ENCODE results near the gene MT1E. TPM values are rescaled to one million over a fixed set of nuclear protein-coding genes. Genes with fewer than 3 reads are reported as not detected.

The MT1E gene
- total and polyA plus RNA-seq, 10 donors, result 2.5 to 49.6 (median 27.0) TPM

DNA sequence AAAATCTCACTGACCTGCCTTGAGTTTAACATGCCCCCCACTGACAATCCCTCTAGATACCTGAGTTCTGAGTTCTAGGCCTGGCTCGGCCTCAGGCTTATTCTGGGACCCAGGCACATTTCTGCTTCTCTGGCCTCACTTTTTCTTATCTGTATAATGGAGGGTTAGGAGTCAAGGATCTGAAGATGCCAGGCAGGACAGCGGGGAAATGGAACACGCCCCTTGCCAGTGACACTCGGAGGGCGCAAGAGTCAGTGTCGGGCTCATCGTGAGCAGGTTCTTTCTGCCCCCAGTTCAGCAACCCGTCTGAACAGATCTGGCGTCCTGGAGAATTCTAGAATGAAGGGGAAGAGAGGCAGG is 36.8 kb upstream of the MT1E start:
- peaks cover 0 to under 1% (median 0%) of the 10 kb centered on the region in 8 donors for H3K9me3 ChIP-seq

DNA sequence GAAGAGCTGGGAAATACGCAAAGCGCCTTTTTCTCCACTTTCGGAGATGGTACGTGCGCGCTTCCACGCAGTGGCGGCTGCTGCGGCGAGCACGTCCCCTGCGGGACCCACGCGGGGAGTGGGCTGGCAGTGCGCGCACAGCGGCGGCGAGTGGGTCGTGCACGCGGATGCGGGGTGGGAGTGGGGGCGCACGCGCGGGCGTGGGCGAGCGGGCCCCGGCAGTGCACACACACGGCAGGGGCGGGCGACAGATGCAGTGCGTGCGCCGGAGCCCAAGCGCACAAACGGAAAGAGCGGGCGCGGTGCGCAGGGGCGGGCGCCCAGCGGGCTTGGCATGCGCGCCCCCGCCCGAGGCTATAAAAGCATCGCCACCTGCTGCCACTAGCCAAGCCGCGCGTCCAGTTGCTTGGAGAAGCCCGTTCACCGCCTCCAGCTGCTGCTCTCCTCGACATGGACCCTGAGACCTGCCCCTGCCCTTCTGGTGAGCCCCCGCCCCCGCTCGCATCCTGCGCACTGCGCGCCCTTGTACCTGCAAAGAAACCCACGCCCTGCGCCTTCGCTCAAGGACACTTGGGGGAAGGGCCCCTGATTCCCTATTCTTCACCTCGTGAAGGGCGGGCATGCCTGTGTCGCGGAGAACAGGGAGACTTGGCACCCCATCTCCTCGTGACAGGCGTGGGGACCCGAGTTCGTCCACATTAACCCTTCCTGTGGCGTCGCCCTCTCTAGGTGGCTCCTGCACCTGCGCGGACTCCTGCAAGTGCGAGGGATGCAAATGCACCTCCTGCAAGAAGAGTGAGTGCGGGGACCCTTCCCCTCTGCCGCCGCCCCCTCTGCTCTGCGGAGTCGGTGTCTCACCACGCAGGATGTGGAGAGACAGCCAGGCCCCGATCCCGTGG is 36.2 kb upstream of the MT1E start, which contains the start of gene MT3:
MT3 (plus strand) TSS at position 388 of the 899 bp plus-strand sequence; CDS start at position 451, 63 bp downstream.
- intact Hi-C loops (cut with DNase I; ENCODE audit: low total_unique reads), result no loop called here
- H3K27me3 ChIP-seq (replicated peaks in 1 of 7), result peaks cover 0 to 54% (median 23%) of the 10 kb centered on the region in 7 donors

More for the DNA sequence above, 36.8 kb upstream of the MT1E start:
- Histone ChIP-seq H3K27me3 (replicated peaks in 1 of 7) (peaks cover 0 to 54% (median 23%) of the 10 kb centered on the region in 7 donors), H3K36me3 (no peaks in the 10 kb centered on the region), H3K27ac (no peak overlapping the region), H3K4me3 (peak overlapping the region in 6 of 8 donors; percentile 26 to 69 (median 40)), H3K4me1 (peaks cover 8 to 16% (median 13%) of the 10 kb centered on the region in 6 donors)
- intact Hi-C loops (cut with DNase I; ENCODE audit: low total_unique reads), result no loop called here
- TF ChIP-seq POLR2AphosphoS5 (IDR thresholded peaks at IDR 0.05) (no peak), POLR2A (IDR thresholded peaks at IDR 0.05) (no peak)
- TF ChIP-seq, protein P1, sequence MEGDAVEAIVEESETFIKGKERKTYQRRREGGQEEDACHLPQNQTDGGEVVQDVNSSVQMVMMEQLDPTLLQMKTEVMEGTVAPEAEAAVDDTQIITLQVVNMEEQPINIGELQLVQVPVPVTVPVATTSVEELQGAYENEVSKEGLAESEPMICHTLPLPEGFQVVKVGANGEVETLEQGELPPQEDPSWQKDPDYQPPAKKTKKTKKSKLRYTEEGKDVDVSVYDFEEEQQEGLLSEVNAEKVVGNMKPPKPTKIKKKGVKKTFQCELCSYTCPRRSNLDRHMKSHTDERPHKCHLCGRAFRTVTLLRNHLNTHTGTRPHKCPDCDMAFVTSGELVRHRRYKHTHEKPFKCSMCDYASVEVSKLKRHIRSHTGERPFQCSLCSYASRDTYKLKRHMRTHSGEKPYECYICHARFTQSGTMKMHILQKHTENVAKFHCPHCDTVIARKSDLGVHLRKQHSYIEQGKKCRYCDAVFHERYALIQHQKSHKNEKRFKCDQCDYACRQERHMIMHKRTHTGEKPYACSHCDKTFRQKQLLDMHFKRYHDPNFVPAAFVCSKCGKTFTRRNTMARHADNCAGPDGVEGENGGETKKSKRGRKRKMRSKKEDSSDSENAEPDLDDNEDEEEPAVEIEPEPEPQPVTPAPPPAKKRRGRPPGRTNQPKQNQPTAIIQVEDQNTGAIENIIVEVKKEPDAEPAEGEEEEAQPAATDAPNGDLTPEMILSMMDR (IDR thresholded peaks at IDR 0.05 in 8 of 11, conservative IDR thresholded peaks at IDR 0.05 in 3 of 11), result no peak
- 32 to 50% (median 41%) methylated on average over 9 of the region's 9 CpGs for WGBS, 5 donors
- DNase-seq, result no peak

DNA sequence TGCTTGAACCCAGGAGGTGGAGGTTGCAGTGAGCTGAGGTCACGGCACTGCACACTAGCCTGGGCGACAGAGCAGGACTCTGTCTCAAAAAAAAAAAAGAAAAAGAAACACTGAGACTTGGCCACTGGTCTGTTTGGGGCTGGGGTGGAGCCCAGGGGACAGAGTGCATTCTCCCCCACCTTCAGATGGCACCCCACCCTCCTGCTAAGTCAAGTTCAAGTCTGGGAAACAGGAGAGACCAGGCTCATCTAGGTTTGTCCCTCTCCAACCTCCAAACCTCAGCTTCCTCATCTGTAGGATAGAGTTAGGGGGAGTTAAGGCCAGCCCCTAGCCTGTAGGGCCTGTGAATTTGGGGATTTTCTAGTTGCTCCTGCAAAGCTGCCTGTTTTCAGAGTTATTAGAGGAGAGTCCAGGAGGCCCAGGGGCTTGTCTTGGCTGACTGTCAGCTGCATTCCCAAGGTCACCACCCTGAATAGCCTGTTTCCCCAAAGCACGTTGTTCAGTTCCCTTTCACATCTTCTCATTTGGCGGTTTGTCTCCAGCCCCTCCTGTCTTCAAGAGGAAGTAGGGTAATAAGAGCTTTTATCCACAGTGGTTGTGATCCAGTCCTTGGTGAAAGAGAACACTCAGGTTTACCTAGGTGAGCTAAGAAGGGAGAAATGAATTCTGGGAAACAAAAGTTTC is 34.1 kb upstream of the MT1E start:
- peaks cover 0 to 6% (median 0%) of the 10 kb centered on the region in 8 donors for H3K9me3 ChIP-seq
- H3K36me3 ChIP-seq, result no peaks in the 10 kb centered on the region
- no peak for DNase-seq
- TF ChIP-seq, protein P1 (IDR thresholded peaks at IDR 0.05 in 8 of 11, conservative IDR thresholded peaks at IDR 0.05 in 3 of 11), result no peak
- TF ChIP-seq POLR2AphosphoS5 (IDR thresholded peaks at IDR 0.05) (no peak), POLR2A (IDR thresholded peaks at IDR 0.05) (no peak)
- H3K27me3 ChIP-seq (replicated peaks in 1 of 7), result peaks cover 0 to 44% (median 23%) of the 10 kb centered on the region in 7 donors
- WGBS, 5 donors, result 41 to 48% (median 46%) methylated on average over 4 of the region's 4 CpGs
- intact Hi-C loops (cut with DNase I; ENCODE audit: low total_unique reads), result no loop called here
- H3K27ac ChIP-seq, result no peak overlapping the region
- no peak overlapping the region for H3K4me3 ChIP-seq
- peaks cover 8 to 16% (median 13%) of the 10 kb centered on the region in 6 donors for H3K4me1 ChIP-seq

More for the DNA sequence above, 36.2 kb upstream of the MT1E start, which contains the start of gene MT3:
- 5 to 10% (median 5%) methylated on average over 30 to 87 of the region's 87 CpGs for WGBS, 5 donors
- no peak for TF ChIP-seq POLR2AphosphoS5 (IDR thresholded peaks at IDR 0.05)
- DNase-seq, result no peak
- Histone ChIP-seq H3K4me3 (peak within 1 kb of the TSS; percentile 23 to 69 (median 36)), H3K27ac (no peak within 1 kb of the TSS), H3K4me1 (peaks cover 8 to 16% (median 13%) of the 10 kb centered on the region in 6 donors), H3K36me3 (no peaks in the 10 kb centered on the region), H3K9me3 (peaks cover 0 to 6% (median 0%) of the 10 kb centered on the region in 8 donors)

DNA sequence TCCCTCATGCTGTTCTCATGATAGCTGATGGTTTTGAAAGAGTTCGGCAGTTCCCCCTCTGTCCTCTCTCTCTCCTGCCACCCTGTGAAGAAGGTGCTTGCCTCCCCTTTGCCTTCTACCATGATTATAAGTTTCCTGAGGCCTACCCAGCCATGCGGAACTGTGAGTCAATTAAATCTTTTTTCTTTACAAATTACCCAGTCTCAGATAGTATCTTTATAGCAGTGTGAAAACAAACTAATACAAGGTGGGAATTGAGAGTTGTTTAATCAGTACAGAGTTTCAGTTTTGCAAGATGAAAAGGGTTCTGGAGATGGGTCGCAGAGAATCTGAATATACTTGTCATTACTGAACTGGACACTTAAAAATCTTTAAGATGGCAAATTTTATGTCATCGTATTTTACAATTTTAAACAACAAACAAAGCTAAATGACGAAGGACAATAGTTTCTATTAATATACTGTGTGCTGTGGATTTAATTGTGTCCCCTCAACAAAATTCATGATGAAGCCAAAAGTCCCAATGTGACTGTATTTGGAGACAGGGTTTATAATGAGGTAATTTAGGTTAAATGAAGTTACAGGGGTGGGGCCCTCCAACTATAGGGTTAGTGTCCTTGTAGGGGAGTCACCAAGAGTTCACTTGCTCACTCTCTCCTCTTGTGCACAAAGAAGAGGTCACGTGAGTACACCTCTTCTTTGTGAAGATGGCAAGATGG is 31.8 kb upstream of the MT1E start:
- intact Hi-C loops (cut with DNase I; ENCODE audit: low total_unique reads), result no loop called here
- Histone ChIP-seq H3K27ac (no peak overlapping the region), H3K36me3 (no peaks in the 10 kb centered on the region), H3K9me3 (peaks cover 0 to 6% (median 0%) of the 10 kb centered on the region in 8 donors), H3K4me1 (peaks cover 8 to 15% (median 12%) of the 10 kb centered on the region in 6 donors), H3K4me3 (no peak overlapping the region), H3K27me3 (replicated peaks in 1 of 7) (peaks cover 0 to 29% (median 20%) of the 10 kb centered on the region in 7 donors)
- 72 to 93% (median 87%) methylated on average over 6 of the region's 6 CpGs for WGBS, 5 donors
- DNase-seq, result no peak
- TF ChIP-seq POLR2A (IDR thresholded peaks at IDR 0.05) (no peak), POLR2AphosphoS5 (IDR thresholded peaks at IDR 0.05) (no peak)
- TF ChIP-seq, protein P1 (IDR thresholded peaks at IDR 0.05 in 8 of 11, conservative IDR thresholded peaks at IDR 0.05 in 3 of 11), result no peak
